Measurements from ENCODE around the gene CEACAM21.

The CEACAM21 gene

GRCh38 chr19:41551711-41552110 is 24.3 kb upstream of the CEACAM21 start:
- no peak for TF ChIP-seq CTCF (IDR thresholded peaks at IDR 0.05; ENCODE audit: control extremely low read depth, extremely low read depth, low read depth, missing control alignments)
- ChIA-PET POLR2A (interaction anchor here (4.1 kb wide), 1 partner anchor 20 kb away, joined by 19 read pairs; no protein-coding TSS in a partner anchor), CTCF (interaction anchor here (0.6 to 1.2 kb wide), 5 partner anchors 10 to 103 kb away, joined by 3 to 12 read pairs (median 3); no protein-coding TSS in a partner anchor)
- DNase-seq (ENCODE audit: extremely low spot score) = no peak

GRCh38 chr19:41552558-41552957 is 23.4 kb upstream of the CEACAM21 start:
- POLR2A ChIA-PET = interaction anchor here (4.1 kb wide), 1 partner anchor 21 kb away, joined by 19 read pairs; no protein-coding TSS in a partner anchor
- CTCF ChIA-PET = interaction anchor here (0.8 to 8.7 kb wide), 7 partner anchors 10 to 103 kb away, joined by 3 to 64 read pairs (median 3); no protein-coding TSS in a partner anchor
- TF ChIP-seq CTCF (IDR thresholded peaks at IDR 0.05; ENCODE audit: control extremely low read depth, extremely low read depth, low read depth, missing control alignments) = no peak
- DNase-seq (ENCODE audit: extremely low spot score) = no peak

GRCh38 chr19:41553804-41554203 is 22.2 kb upstream of the CEACAM21 start:
- DNase-seq (ENCODE audit: extremely low spot score) = no peak
- ChIA-PET POLR2A (interaction anchor here (4.1 kb wide), 1 partner anchor 22 kb away, joined by 19 read pairs; no protein-coding TSS in a partner anchor), CTCF (interaction anchor here (0.9 to 8.7 kb wide), 9 partner anchors 9 to 114 kb away, joined by 3 to 64 read pairs (median 3); partner anchors contain the start of gene DMAC2)
- no peak for TF ChIP-seq CTCF (IDR thresholded peaks at IDR 0.05; ENCODE audit: control extremely low read depth, extremely low read depth, low read depth, missing control alignments)

GRCh38 chr19:41554907-41555306 is 21.1 kb upstream of the CEACAM21 start:
- ChIA-PET POLR2A (interaction anchor here (0.6 to 4.1 kb wide), 2 partner anchors 16 to 23 kb away, joined by 5 to 19 read pairs; no protein-coding TSS in a partner anchor), CTCF (interaction anchor here (0.8 to 8.7 kb wide), 8 partner anchors 9 to 116 kb away, joined by 3 to 64 read pairs (median 6); partner anchors contain the start of genes CEACAM21 and DMAC2)
- DNase-seq (ENCODE audit: extremely low spot score) = no peak
- TF ChIP-seq CTCF (IDR thresholded peaks at IDR 0.05; ENCODE audit: control extremely low read depth, extremely low read depth, low read depth, missing control alignments) = no peak

GRCh38 chr19:41555748-41556147 is 20.2 kb upstream of the CEACAM21 start:
- ChIA-PET POLR2A (interaction anchor here (0.6 to 1.3 kb wide), 2 partner anchors 15 to 24 kb away, joined by 3 to 5 read pairs; no protein-coding TSS in a partner anchor), CTCF (interaction anchor here (1.4 to 21.8 kb wide), 6 partner anchors 7 to 104 kb away, joined by 4 to 343 read pairs (median 9); partner anchors contain the start of gene CEACAM21)
- no peak for DNase-seq (ENCODE audit: extremely low spot score)
- no peak for TF ChIP-seq CTCF (IDR thresholded peaks at IDR 0.05; ENCODE audit: control extremely low read depth, extremely low read depth, low read depth, missing control alignments)

GRCh38 chr19:41563854-41564514 is 12.0 kb upstream of the CEACAM21 start:
- POLR2A ChIA-PET = interaction anchor here (1.4 kb wide), 1 partner anchor 33 kb away, joined by 7 read pairs; no protein-coding TSS in a partner anchor
- peak; percentile 28 for DNase-seq (ENCODE audit: extremely low spot score)
- no peak for TF ChIP-seq CTCF (IDR thresholded peaks at IDR 0.05; ENCODE audit: control extremely low read depth, extremely low read depth, low read depth, missing control alignments)
- CTCF ChIA-PET = interaction anchor here (0.6 to 21.8 kb wide), 30 partner anchors 8 to 388 kb away, joined by 3 to 343 read pairs (median 4); partner anchors contain the start of genes B9D2, CEACAM21, ERICH4 and RPS19

Data from GM10248 (cell line).